Esophagus (tissue), 2 donors: ENCODE measurements around the gene RPL15. TPM values are rescaled to one million over a fixed set of nuclear protein-coding genes. Genes with fewer than 3 reads are reported as not detected.

ENCODE experiments used
- H3K27ac ChIP-seq, 2 donors: one replicate each; pipeline ENCODE4 v1.5.1; 2013; ENCODE audit warnings: low read depth in 2 of 2, mild to moderate bottlenecking in 2 of 2, inconsistent platforms in 1 of 2, low read length in 1 of 2, moderate library complexity in 1 of 2
- H3K27me3 ChIP-seq, 2 donors: one replicate each; pipeline ENCODE4 v1.6.1; 2013; ENCODE audit warnings: low read length in 2 of 2, control low read depth in 1 of 2, mild to moderate bottlenecking in 1 of 2; ENCODE audit not compliant: insufficient read depth in 2 of 2, control insufficient read depth in 1 of 2
- H3K36me3 ChIP-seq, 2 donors: one replicate each; pipeline ENCODE4 v1.6.1; 2013; ENCODE audit warnings: low read length in 1 of 2; ENCODE audit not compliant: control insufficient read depth in 2 of 2, insufficient read depth in 2 of 2
- H3K4me1 ChIP-seq, 2 donors: one replicate each; pipeline ENCODE4 v1.6.1; 2013; ENCODE audit warnings: low read length in 1 of 2; ENCODE audit not compliant: control insufficient read depth in 2 of 2, insufficient read depth in 2 of 2
- H3K4me3 ChIP-seq, 2 donors: one replicate each; pipeline ENCODE4 v1.5.1; 2013; ENCODE audit warnings: low read length in 2 of 2, mild to moderate bottlenecking in 2 of 2, low read depth in 1 of 2, moderate library complexity in 1 of 2
- H3K9me3 ChIP-seq, 2 donors: one replicate each; pipeline ENCODE4 v1.6.1; 2013; ENCODE audit warnings: mild to moderate bottlenecking in 2 of 2, low read depth in 1 of 2, low read length in 1 of 2, moderate library complexity in 1 of 2; ENCODE audit not compliant: control insufficient read depth in 2 of 2, insufficient read depth in 1 of 2
- WGBS, 2 donors: extraction: QIAGEN DNeasy Blood & Tissue Kit; methylation state at CpG; one replicate each; pipeline ENCODE4 v1.1.7; 2013; 5-methylcytosine and 5-hydroxymethylcytosine counted together
- polyA plus RNA-seq, 2 donors: library from polyadenylated mRNA; stranded (reverse); fragments of 200-250 nt; gene quantifications; one replicate each; pipeline ENCODE4 v1.2.3, GENCODE V29; 2013
- donor health status: healthy with polysubstance abuse.
- donor health status: Bipolar disorder and iron deficiency.

Gene RPL15
- polyA plus RNA-seq, 2 donors, result 2,505 to 3,173 TPM

DNA sequence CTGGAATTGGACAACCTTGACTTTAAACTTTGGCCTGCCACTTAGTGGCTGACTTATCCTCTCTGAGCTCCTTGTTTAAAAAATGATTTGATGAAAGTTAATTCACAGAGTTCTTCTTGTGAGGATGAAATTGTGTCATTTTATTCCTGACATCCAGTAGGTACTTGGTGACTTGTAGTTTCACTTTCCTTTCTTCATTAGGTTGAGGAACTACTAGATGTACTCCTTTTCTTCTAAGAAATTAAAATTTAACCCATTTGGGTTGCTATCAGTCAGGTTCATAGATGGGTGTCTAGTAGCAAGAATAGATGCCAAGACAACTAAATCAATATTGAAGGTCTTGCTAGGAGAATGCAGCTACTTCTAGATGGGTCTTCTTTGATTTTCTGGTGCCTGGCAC, 33.4 kb downstream of the RPL15 start:
- Histone ChIP-seq H3K4me3 (no peak overlapping the region), H3K27me3 (no peaks in the 10 kb centered on the region), H3K36me3 (no peaks in the 10 kb centered on the region), H3K27ac (no peak overlapping the region), H3K9me3 (no peaks in the 10 kb centered on the region), H3K4me1 (peaks cover 0 to 3% of the 10 kb centered on the region in 2 donors)

DNA sequence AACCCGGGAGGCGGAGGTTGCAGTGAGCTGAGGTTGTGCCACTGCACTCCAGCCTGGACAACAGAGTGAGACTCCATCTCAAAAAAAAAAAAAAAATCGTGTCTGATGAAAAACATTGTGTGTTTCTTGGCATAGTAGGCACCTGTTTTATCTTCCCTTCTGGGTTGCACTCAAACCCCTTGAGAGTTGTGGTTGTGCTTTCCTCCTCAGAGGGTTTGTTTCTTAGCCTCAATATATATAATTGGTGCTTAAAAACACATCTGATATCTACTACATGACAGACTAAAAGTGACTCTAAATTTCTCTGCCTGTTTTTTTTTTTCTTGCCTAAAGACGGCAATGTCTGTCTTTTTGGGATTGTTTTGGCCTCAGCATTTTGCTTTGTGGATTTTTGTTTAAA, 35.7 kb downstream of the RPL15 start:
- H3K36me3 ChIP-seq, result no peaks in the 10 kb centered on the region
- 68 to 80% methylated on average over 4 of the region's 4 CpGs for WGBS, 2 donors
- H3K9me3 ChIP-seq, result no peaks in the 10 kb centered on the region
- H3K27me3 ChIP-seq, result no peaks in the 10 kb centered on the region
- H3K4me3 ChIP-seq, result no peak overlapping the region
- H3K4me1 ChIP-seq, result no peaks in the 10 kb centered on the region
- no peak overlapping the region for H3K27ac ChIP-seq

- WGBS, 2 donors, result 53 to 71% methylated on average over 1 of the region's 1 CpG
- Histone ChIP-seq H3K27me3 (no peaks in the 10 kb centered on the region), H3K9me3 (no peaks in the 10 kb centered on the region), H3K27ac (no peak overlapping the region), H3K4me1 (no peaks in the 10 kb centered on the region), H3K4me3 (no peak overlapping the region), H3K36me3 (no peaks in the 10 kb centered on the region)
These were observed 36.6 kb downstream of the RPL15 start for GRCh38 chr3:23953523-23953922.

DNA sequence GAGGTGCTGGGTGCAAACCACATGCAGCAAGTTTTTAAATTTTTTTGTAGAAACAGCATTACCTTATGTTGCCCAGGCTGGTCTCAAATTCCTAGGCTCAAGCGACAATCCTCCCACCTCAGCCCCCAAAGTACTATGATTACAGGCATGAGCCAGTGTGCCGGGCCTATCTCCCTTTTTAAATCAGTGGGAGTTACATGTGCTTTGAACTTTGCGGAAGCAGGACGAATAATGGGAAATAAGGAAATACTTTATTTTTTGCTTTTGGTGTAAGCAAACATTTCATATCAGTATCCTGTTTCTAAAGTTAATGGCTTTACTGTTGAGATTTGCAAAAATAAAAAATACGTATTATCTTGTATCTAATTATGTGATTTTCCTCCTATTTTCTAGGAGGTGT, 37.2 kb downstream of the RPL15 start:
- H3K4me1 ChIP-seq, result peaks cover 0 to 3% of the 10 kb centered on the region in 2 donors
- WGBS, 2 donors, result 82 to 90% methylated on average over 5 of the region's 5 CpGs
- no peaks in the 10 kb centered on the region for H3K27me3 ChIP-seq
- H3K9me3 ChIP-seq, result no peaks in the 10 kb centered on the region
- H3K27ac ChIP-seq, result no peak overlapping the region
- no peaks in the 10 kb centered on the region for H3K36me3 ChIP-seq
- no peak overlapping the region for H3K4me3 ChIP-seq

DNA sequence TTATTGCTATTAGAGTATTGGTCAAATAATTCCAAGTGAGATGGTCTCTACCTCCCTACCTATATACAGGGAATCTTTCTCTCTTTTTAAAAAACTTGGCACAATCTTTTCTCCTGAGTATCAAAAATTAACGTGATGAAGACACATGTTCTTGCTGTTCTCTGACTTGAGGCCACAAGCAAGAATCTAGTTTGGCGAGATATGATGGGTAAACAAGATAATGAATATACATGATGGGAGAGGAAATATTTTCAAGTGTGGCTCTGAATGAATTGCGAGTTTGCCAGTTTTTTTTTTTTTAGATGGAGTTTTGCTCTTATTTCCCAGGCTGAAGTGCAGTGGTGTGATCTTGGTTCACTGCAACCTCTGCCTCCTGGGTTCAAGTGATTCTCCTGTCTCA, 39.8 kb downstream of the RPL15 start:
- Histone ChIP-seq H3K9me3 (no peaks in the 10 kb centered on the region), H3K36me3 (no peaks in the 10 kb centered on the region), H3K27ac (no peak overlapping the region), H3K4me3 (no peak overlapping the region), H3K4me1 (peaks cover 0 to 3% of the 10 kb centered on the region in 2 donors), H3K27me3 (no peaks in the 10 kb centered on the region)
- WGBS, 2 donors, result 76 to 79% methylated on average over 3 of the region's 3 CpGs

- peak overlapping the region in 1 of 2 donors; percentile 20 for H3K27ac ChIP-seq
- H3K4me1 ChIP-seq, result peaks cover 0 to 3% of the 10 kb centered on the region in 2 donors
- H3K36me3 ChIP-seq, result peaks cover 0 to 4% of the 10 kb centered on the region in 2 donors
- H3K27me3 ChIP-seq, result no peaks in the 10 kb centered on the region
- H3K4me3 ChIP-seq, result no peak overlapping the region
- WGBS, 2 donors, result 60 to 66% methylated on average over 7 of the region's 7 CpGs
- H3K9me3 ChIP-seq, result no peaks in the 10 kb centered on the region
These were observed 42.4 kb downstream of the RPL15 start for GRCh38 chr3:23959135-23959900.

- H3K4me1 ChIP-seq, result peaks cover 0 to 3% of the 10 kb centered on the region in 2 donors
- H3K9me3 ChIP-seq, result no peaks in the 10 kb centered on the region
- H3K36me3 ChIP-seq, result peaks cover 0 to 4% of the 10 kb centered on the region in 2 donors
- H3K4me3 ChIP-seq, result no peak overlapping the region
- H3K27ac ChIP-seq, result no peak overlapping the region
- WGBS, 2 donors, result 34 to 53% methylated on average over 1 of the region's 1 CpG
- no peaks in the 10 kb centered on the region for H3K27me3 ChIP-seq
These were observed 43.7 kb downstream of the RPL15 start for GRCh38 chr3:23960649-23961048.

- Histone ChIP-seq H3K27ac (no peak overlapping the region), H3K9me3 (no peaks in the 10 kb centered on the region), H3K4me1 (peaks cover 0 to 3% of the 10 kb centered on the region in 2 donors), H3K36me3 (peaks cover 0 to 6% of the 10 kb centered on the region in 2 donors), H3K4me3 (no peak overlapping the region), H3K27me3 (no peaks in the 10 kb centered on the region)
- WGBS, 2 donors, result 100% methylated on average over 1 of the region's 1 CpG
These were observed 44.1 kb downstream of the RPL15 start for GRCh38 chr3:23961066-23961465.

GRCh38 chr3:23961913-23962312, 45.0 kb downstream of the RPL15 start:
- H3K4me3 ChIP-seq, result no peak overlapping the region
- H3K9me3 ChIP-seq, result no peaks in the 10 kb centered on the region
- H3K4me1 ChIP-seq, result peaks cover 3% of the 10 kb centered on the region in 2 donors
- no peak overlapping the region for H3K27ac ChIP-seq
- WGBS, 2 donors, result 96 to 97% methylated on average over 5 of the region's 5 CpGs
- H3K36me3 ChIP-seq, result peaks cover 0 to 6% of the 10 kb centered on the region in 2 donors
- H3K27me3 ChIP-seq, result no peaks in the 10 kb centered on the region
